Nephron progenitor cell (in vitro differentiated cells): Measurements from ENCODE around the gene PCSK5.
A peak's percentile ranks its signal among the peaks of the same experiment; 100 is the strongest.

ENCODE experiments used
- DNase-seq: peaks from one replicate; pipeline ENCODE4 v3.0.0; 2021
- H3K27ac Mint-ChIP-seq: 2 replicates; pipeline ENCODE4 v1.8.0; 2021; ENCODE audit warnings: mild to moderate bottlenecking, moderate library complexity, mixed read lengths
- H3K27me3 Mint-ChIP-seq: 2 replicates; pipeline ENCODE4 v1.8.0; 2021; ENCODE audit warnings: mild to moderate bottlenecking, low read depth, mixed read lengths; ENCODE audit not compliant: poor library complexity
- H3K36me3 Mint-ChIP-seq: 2 replicates; pipeline ENCODE4 v1.8.0; 2021; ENCODE audit warnings: low read depth, mixed read lengths
- H3K4me1 Mint-ChIP-seq: 2 replicates; pipeline ENCODE4 v1.8.0; 2021; ENCODE audit warnings: mixed read lengths
- H3K4me3 Mint-ChIP-seq: 2 replicates; pipeline ENCODE4 v1.8.0; 2021; ENCODE audit warnings: mild to moderate bottlenecking, moderate library complexity, mixed read lengths
- H3K9me3 Mint-ChIP-seq: 2 replicates; pipeline ENCODE4 v1.8.0; 2021; ENCODE audit warnings: mild to moderate bottlenecking, moderate library complexity, mixed read lengths
- TF ChIP-seq, protein P1 (sequence below): fragments of 200-600 bp; sonication (generic); IDR thresholded peaks from 2 replicates; pipeline ENCODE4 v1.5.0; 2021; ENCODE audit warnings: antibody characterized with exemption

Gene PCSK5

DNA sequence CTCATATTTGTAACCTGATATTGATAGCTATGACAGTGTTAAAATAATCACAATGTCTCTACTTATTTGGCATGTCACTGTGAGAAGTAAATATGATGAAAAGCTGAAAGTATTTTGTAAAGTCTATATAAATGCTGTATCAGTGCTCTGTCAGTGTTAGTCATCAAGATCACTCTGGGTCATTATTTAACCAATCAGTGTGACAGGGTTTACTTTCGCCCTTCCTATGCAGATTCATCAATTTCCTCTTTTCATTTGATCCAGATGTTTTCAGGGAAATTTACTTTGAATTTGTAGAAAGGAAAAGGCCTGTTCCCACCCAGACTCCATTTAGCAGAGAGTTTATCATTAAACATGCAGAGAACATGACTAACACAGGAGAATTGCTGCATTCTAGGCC, 9.9 kb upstream of the PCSK5 start:
- Mint-ChIP-seq H3K27ac (no peak overlapping the region), H3K27me3 (peaks cover 4% of the 10 kb centered on the region), H3K4me3 (no peak overlapping the region), H3K9me3 (no peaks in the 10 kb centered on the region), H3K4me1 (no peaks in the 10 kb centered on the region), H3K36me3 (no peaks in the 10 kb centered on the region)
- TF ChIP-seq, protein P1, sequence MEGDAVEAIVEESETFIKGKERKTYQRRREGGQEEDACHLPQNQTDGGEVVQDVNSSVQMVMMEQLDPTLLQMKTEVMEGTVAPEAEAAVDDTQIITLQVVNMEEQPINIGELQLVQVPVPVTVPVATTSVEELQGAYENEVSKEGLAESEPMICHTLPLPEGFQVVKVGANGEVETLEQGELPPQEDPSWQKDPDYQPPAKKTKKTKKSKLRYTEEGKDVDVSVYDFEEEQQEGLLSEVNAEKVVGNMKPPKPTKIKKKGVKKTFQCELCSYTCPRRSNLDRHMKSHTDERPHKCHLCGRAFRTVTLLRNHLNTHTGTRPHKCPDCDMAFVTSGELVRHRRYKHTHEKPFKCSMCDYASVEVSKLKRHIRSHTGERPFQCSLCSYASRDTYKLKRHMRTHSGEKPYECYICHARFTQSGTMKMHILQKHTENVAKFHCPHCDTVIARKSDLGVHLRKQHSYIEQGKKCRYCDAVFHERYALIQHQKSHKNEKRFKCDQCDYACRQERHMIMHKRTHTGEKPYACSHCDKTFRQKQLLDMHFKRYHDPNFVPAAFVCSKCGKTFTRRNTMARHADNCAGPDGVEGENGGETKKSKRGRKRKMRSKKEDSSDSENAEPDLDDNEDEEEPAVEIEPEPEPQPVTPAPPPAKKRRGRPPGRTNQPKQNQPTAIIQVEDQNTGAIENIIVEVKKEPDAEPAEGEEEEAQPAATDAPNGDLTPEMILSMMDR, result no peak
- DNase-seq, result no peak

DNA sequence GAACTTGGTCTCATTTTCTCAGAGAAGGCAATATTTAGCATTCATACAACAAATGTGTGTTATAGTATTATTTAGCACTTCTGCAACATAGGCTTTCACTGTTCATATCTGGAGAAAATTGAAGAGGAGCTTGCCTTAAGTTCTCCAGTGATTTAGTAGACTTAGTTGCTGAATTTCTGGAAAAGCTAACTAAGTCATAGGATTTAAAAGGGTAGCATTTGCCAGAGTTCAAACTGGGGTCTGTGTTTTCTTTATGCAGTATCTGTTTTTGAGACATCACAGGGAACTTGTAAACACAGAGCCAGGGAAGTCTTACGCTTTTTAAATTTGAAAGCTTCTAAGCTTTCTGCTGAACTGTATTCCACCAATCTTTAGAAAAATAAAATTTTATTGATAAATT, 8.7 kb upstream of the PCSK5 start:
- H3K36me3 Mint-ChIP-seq, result no peaks in the 10 kb centered on the region
- H3K4me1 Mint-ChIP-seq, result no peaks in the 10 kb centered on the region
- H3K27ac Mint-ChIP-seq, result no peak overlapping the region
- H3K9me3 Mint-ChIP-seq, result no peaks in the 10 kb centered on the region
- no peak overlapping the region for H3K4me3 Mint-ChIP-seq
- TF ChIP-seq, protein P1, result no peak
- peaks cover 4% of the 10 kb centered on the region for H3K27me3 Mint-ChIP-seq
- DNase-seq, result no peak

DNA sequence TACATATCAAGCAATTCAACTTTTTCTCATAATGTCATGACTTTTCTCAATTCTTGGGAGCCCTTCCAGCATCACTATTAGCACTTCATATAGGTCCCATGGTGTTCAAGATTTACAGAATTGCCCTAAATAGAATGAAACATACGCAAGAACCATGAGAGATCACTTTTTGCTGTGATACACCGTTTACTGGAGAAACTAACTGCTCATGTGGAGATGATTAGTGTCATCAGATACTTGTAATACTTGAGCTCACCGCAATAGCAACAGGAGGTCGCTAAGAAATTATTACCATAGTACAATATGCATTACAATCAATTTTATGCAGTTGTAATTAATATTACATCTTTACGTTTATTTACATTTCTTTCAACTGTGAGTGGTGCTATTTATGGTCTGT, 4.8 kb upstream of the PCSK5 start:
- Mint-ChIP-seq H3K27me3 (no peaks in the 10 kb centered on the region), H3K4me1 (peaks cover 25% of the 10 kb centered on the region), H3K9me3 (no peaks in the 10 kb centered on the region), H3K36me3 (no peaks in the 10 kb centered on the region), H3K4me3 (no peak overlapping the region), H3K27ac (no peak overlapping the region)
- TF ChIP-seq, protein P1, result no peak
- no peak for DNase-seq

DNA sequence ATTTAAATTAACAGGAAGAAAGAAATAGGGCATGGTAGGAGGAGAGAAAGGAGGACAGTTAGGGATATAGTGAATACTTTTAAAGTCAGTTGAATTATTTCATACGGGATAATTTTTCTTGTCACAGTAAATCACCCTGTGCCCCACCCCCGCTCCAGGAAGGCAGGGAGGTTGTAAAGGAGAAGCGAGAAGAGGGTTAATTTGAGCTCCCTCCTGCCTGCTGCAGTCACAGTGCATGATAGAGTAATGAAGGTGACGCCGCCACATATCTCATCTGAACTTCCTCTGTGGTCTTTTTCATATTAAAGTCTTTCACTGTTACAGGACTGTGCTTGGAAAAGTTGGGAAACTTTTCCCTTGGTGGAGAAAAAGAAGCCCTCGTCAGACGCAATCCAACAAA, 896 bp upstream of the PCSK5 start:
- H3K27ac Mint-ChIP-seq, result peak overlapping the region; percentile 74
- H3K4me3 Mint-ChIP-seq, result peak overlapping the region; percentile 92
- H3K9me3 Mint-ChIP-seq, result no peaks in the 10 kb centered on the region
- H3K27me3 Mint-ChIP-seq, result no peaks in the 10 kb centered on the region
- peak; percentile 40 for DNase-seq
- no peaks in the 10 kb centered on the region for H3K36me3 Mint-ChIP-seq
- peaks cover 44% of the 10 kb centered on the region for H3K4me1 Mint-ChIP-seq
- TF ChIP-seq, protein P1, result no peak

DNA sequence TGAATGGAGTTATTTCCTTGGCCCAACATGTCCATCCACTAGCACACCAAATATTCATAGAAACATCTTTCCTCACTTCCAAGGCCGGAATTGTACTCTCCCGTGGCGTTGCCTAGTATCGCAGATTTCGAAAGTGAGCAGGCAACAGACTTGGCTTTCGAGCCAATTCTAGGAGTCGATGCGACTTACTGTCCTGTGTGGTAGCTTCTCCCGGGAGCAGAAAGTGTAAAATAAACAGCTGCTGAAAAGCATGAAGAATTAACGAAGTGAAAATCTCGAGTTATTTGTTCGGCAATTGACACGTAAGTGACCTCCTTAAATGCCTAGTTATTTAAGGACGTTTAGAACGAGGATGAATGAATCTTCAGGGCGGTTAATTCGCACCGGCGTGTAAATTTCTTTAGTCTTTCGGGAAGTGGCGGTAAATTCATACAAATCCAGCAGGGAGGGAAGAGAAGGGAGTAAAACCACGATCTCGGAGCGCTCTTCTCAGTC, 449 bp upstream of the PCSK5 start:
- Mint-ChIP-seq H3K36me3 (no peaks in the 10 kb centered on the region), H3K4me1 (peaks cover 48% of the 10 kb centered on the region), H3K4me3 (peak overlapping the region; percentile 92), H3K27ac (peak overlapping the region; percentile 74), H3K9me3 (no peaks in the 10 kb centered on the region), H3K27me3 (no peaks in the 10 kb centered on the region)
- DNase-seq, result peak; percentile 15
- TF ChIP-seq, protein P1, result no peak

DNA sequence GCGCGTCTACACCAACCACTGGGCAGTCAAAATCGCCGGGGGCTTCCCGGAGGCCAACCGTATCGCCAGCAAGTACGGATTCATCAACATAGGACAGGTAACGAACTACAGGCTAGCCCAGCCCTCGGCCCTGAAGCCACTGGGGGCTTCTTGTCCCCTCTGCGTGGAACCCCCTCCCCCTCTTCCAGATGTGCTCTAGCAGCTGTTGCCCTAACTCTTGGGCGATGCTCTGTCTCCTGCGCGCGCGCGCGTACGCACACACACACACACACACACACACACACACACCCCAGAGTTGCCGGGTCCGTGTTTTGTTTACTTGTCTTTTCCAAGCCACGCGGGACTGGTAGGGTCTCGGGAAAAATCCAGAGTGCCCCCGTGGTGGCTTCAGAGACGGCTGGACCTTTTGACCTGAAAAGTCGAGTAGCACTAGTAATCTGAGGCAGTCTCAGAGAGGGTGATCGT, 836 bp downstream of the PCSK5 start:
- peak; percentile 53 for DNase-seq
- Mint-ChIP-seq H3K4me1 (peaks cover 61% of the 10 kb centered on the region), H3K4me3 (peak overlapping the region; percentile 92), H3K27me3 (no peaks in the 10 kb centered on the region), H3K9me3 (no peaks in the 10 kb centered on the region), H3K36me3 (no peaks in the 10 kb centered on the region), H3K27ac (peak overlapping the region; percentile 75)
- TF ChIP-seq, protein P1, result no peak
